HepG2 (cell line): Measurements from ENCODE around the gene TNFSF9.

Experiments used
- SRSF9 ChIP-seq: fragments of 200-400 bp; formaldehyde crosslinking; IDR thresholded peaks from 2 replicates; pipeline ENCODE4 v1.6.1; 2018; ENCODE audit warnings: borderline replicate concordance, mild to moderate bottlenecking, low read depth, low read length; ENCODE audit not compliant: insufficient read depth, poor library complexity, severe bottlenecking
- ZNF709 ChIP-seq: sonication (generic); formaldehyde crosslinking; IDR thresholded peaks from 2 replicates; pipeline ENCODE4 v1.5.0; 2020; ENCODE audit warnings: mild to moderate bottlenecking, missing genetic modification reagents

GRCh38 chr19:6514926-6515544 is 15.8 kb upstream of the TNFSF9 start:
- TF ChIP-seq SRSF9 = no peak
- no peak for TF ChIP-seq ZNF709 (CRISPR knock-in tag)
